Activated B cell treated with CpG ODN at 0.5 μM for 24 hours (primary cell): Measurements from ENCODE around the gene ARV1. TPM values are rescaled to one million over a fixed set of nuclear protein-coding genes. Genes with fewer than 3 reads are reported as not detected.

Source experiments
- ATAC-seq: fragments of 200-7000 bp; cut with Tn5 transposase; one replicate; pipeline ENCODE4 v1.10.0; 2021; ENCODE audit warnings: low read depth, mild to moderate bottlenecking, moderate library complexity
- CTCF ChIA-PET: fragments of 350-600 bp; sonication (Branson Sonifier 250); formaldehyde crosslinking; loops from one replicate; lab custom pipeline; 2021; ENCODE audit warnings: antibody characterized with exemption; lab: Charles Lee
- POLR2A ChIA-PET: fragments of 350-600 bp; sonication (Branson Sonifier 250); formaldehyde crosslinking; loops from one replicate; lab custom pipeline; 2021; ENCODE audit warnings: antibody characterized with exemption; lab: Charles Lee
- DNase-seq: peaks from one replicate; pipeline ENCODE4 v3.0.0; 2022
- H3K27ac Mint-ChIP-seq: one replicate; pipeline ENCODE4 v1.8.0; 2020; ENCODE audit warnings: mixed read lengths
- H3K27me3 Mint-ChIP-seq: one replicate; pipeline ENCODE4 v1.8.0; 2021; ENCODE audit warnings: mixed read lengths
- H3K36me3 Mint-ChIP-seq: one replicate; pipeline ENCODE4 v1.8.0; 2021; ENCODE audit warnings: low read depth, mixed read lengths
- H3K4me1 Mint-ChIP-seq: one replicate; pipeline ENCODE4 v1.8.0; 2021; ENCODE audit warnings: mixed read lengths
- H3K4me3 Mint-ChIP-seq: one replicate; pipeline ENCODE4 v1.8.0; 2020; ENCODE audit warnings: mild to moderate bottlenecking, mixed read lengths
- H3K9me3 Mint-ChIP-seq: one replicate; pipeline ENCODE4 v1.8.0; 2020; ENCODE audit warnings: mixed read lengths
- intact Hi-C: fragments of 100-400 bp; cut with micrococcal nuclease; formaldehyde crosslinking; loops from one replicate; pipeline ENCODE4 v1.15.1; 2024
- total RNA-seq: library from RNA; stranded (reverse); gene quantifications from 2 replicates; pipeline ENCODE4 v1.2.3, GENCODE V29; 2022
- TF ChIP-seq, protein P1 (sequence below): fragments of 200-600 bp; IDR thresholded peaks from one replicate; pipeline ENCODE4 v1.8.0; 2022; ENCODE audit warnings: antibody characterized with exemption, mild to moderate bottlenecking

ARV1 gene
- total RNA-seq, 1 donor from 2014 or later = 13.7 TPM

DNA sequence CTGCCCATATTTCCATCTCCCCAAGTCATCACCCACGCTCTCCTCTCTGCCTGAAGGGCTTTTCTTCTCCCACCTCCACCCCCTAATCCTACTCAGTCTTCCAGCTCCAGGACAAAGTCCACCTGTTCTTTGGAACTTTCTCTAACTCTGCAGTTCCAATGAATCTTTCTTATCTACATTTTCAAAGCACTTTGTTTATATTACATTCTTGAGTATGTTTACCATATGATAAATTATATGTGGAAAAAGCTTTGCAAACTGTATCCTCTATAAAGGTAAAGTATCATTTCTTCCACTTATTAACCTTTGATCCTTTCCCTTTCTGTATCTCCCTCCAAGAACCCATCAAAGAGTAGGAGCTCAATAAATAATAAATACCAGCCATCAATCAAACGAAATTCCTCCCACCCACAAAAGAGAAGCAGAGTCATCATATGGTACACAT, 39.9 kb upstream of the ARV1 start:
- ATAC-seq = no peak
- intact Hi-C loops = no loop called here
- Mint-ChIP-seq H3K36me3 (peaks cover 74% of the 10 kb centered on the region), H3K4me3 (no peak overlapping the region), H3K4me1 (peaks cover 4% of the 10 kb centered on the region), H3K27ac (no peak overlapping the region), H3K9me3 (no peaks in the 10 kb centered on the region), H3K27me3 (no peaks in the 10 kb centered on the region)
- TF ChIP-seq, protein P1, sequence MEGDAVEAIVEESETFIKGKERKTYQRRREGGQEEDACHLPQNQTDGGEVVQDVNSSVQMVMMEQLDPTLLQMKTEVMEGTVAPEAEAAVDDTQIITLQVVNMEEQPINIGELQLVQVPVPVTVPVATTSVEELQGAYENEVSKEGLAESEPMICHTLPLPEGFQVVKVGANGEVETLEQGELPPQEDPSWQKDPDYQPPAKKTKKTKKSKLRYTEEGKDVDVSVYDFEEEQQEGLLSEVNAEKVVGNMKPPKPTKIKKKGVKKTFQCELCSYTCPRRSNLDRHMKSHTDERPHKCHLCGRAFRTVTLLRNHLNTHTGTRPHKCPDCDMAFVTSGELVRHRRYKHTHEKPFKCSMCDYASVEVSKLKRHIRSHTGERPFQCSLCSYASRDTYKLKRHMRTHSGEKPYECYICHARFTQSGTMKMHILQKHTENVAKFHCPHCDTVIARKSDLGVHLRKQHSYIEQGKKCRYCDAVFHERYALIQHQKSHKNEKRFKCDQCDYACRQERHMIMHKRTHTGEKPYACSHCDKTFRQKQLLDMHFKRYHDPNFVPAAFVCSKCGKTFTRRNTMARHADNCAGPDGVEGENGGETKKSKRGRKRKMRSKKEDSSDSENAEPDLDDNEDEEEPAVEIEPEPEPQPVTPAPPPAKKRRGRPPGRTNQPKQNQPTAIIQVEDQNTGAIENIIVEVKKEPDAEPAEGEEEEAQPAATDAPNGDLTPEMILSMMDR = no peak
- ChIA-PET POLR2A (no interaction called here), CTCF (no interaction called here)
- DNase-seq = no peak

DNA sequence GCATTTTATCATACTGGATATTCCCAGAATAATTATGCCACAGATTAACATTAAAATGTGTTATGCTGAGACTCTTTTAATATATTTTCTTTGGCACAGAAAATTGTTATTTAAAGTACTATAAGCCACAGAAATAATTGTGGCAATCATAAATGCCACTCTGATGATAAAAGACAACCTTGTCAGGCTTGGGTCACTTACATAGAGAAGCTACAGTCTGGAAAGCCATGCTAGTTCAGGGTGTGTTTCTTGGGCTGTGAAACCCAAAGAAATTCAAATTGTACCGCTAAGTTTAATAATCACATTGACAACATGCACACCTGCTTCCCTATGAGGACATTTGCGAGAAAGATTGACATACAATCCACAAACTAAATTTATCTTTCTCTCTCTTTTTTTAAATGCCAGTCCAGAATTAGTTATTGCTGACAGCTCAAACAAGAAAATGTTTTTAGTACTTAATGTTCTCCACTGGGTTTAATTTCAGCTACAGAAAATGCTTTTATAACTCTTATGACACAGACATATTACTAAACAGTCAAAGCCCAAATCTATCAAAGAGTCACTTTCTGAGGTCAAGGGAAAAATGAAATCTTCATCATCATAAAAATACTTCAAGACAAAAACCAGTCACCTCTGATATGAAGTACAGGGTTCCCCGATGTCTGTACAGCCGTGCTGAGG, 38.9 kb upstream of the ARV1 start:
- H3K27ac Mint-ChIP-seq = no peak overlapping the region
- H3K27me3 Mint-ChIP-seq = no peaks in the 10 kb centered on the region
- ChIA-PET POLR2A (no interaction called here), CTCF (no interaction called here)
- H3K4me1 Mint-ChIP-seq = peaks cover 4% of the 10 kb centered on the region
- TF ChIP-seq, protein P1 = no peak
- no peak overlapping the region for H3K4me3 Mint-ChIP-seq
- no peak for DNase-seq
- intact Hi-C loops = no loop called here
- H3K9me3 Mint-ChIP-seq = no peaks in the 10 kb centered on the region
- peaks cover 71% of the 10 kb centered on the region for H3K36me3 Mint-ChIP-seq
- no peak for ATAC-seq

DNA sequence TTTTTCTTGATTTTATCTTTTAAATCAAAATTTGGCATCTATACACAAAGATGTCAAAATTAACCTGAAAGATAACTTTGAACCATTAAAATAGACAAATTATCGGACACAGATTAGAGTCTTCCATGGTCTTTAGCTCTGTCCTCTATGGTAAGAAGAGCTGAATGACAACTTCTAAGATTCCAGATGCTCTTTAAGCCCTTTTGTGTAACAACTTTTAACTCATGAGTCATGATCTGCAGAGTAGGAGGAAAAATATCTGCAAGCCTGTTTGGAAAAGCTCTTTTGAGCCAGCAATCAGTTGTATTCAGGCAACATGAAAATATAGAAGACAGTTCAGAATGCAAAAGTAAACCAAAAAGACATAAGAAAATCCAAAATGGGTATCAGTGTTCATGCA, 38.0 kb upstream of the ARV1 start:
- Mint-ChIP-seq H3K9me3 (no peaks in the 10 kb centered on the region), H3K27me3 (no peaks in the 10 kb centered on the region), H3K27ac (no peak overlapping the region), H3K4me1 (peaks cover 4% of the 10 kb centered on the region), H3K4me3 (no peak overlapping the region), H3K36me3 (peaks cover 71% of the 10 kb centered on the region)
- TF ChIP-seq, protein P1 = no peak
- POLR2A ChIA-PET = no interaction called here
- intact Hi-C loops = no loop called here
- ATAC-seq = no peak
- no peak for DNase-seq
- CTCF ChIA-PET = no interaction called here

GRCh38 chr1:230943048-230943593, 35.8 kb upstream of the ARV1 start:
- Mint-ChIP-seq H3K9me3 (no peaks in the 10 kb centered on the region), H3K27ac (no peak overlapping the region), H3K4me3 (no peak overlapping the region), H3K27me3 (no peaks in the 10 kb centered on the region), H3K4me1 (peaks cover 16% of the 10 kb centered on the region), H3K36me3 (peaks cover 64% of the 10 kb centered on the region)
- intact Hi-C loops = no loop called here
- ChIA-PET CTCF (no interaction called here), POLR2A (no interaction called here)
- no peak for ATAC-seq
- TF ChIP-seq, protein P1 = no peak
- DNase-seq = no peak

DNA sequence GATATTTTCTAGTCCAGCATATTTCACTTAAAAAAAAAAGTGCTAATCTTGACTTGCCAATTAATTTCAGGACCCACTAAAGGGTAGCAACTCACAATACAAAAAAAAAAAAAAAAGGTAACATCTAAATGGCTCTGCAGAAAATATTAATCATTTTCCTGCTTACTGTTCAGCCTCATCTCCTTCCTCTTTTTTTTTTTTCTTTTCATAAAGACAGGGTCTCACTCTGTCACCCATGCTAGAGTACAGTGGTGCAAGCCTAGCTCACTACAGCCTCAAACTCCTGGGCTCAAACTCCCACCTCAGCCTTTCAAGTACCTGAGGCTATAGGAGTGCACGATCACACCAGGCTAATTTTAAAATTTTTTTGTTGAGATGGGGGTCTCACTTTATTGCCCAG, 30.6 kb upstream of the ARV1 start:
- Mint-ChIP-seq H3K9me3 (no peaks in the 10 kb centered on the region), H3K4me1 (peaks cover 23% of the 10 kb centered on the region), H3K27ac (peak overlapping the region; percentile 42), H3K27me3 (no peaks in the 10 kb centered on the region), H3K36me3 (peaks cover 55% of the 10 kb centered on the region), H3K4me3 (peak overlapping the region; percentile 45)
- DNase-seq (no peak), ATAC-seq (peak; percentile 91)
- TF ChIP-seq, protein P1 = no peak
- POLR2A ChIA-PET = interaction anchor here (1.2 kb wide), 1 partner anchor 30 kb away, joined by 21 read pairs; the partner anchor contains the start of genes ARV1 and TTC13
- CTCF ChIA-PET = interaction anchor here (0.6 kb wide), 1 partner anchor 32 kb away, joined by 4 read pairs; no protein-coding TSS in a partner anchor
- intact Hi-C loops = loop anchor here (1.0 kb wide), 1 partner anchor 30 kb away; the partner anchor contains the start of gene TTC13
